ENCODE measurements around the gene CP.

- TF ChIP-seq, protein P1, sequence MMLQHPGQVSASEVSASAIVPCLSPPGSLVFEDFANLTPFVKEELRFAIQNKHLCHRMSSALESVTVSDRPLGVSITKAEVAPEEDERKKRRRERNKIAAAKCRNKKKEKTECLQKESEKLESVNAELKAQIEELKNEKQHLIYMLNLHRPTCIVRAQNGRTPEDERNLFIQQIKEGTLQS (IDR thresholded peaks at IDR 0.05): no peak
- TF ChIP-seq YY1 (IDR thresholded peaks at IDR 0.05; ENCODE audit: extremely low read depth, insufficient replicate concordance, low read depth, low read length): no peak
- TF ChIP-seq, protein P2, sequence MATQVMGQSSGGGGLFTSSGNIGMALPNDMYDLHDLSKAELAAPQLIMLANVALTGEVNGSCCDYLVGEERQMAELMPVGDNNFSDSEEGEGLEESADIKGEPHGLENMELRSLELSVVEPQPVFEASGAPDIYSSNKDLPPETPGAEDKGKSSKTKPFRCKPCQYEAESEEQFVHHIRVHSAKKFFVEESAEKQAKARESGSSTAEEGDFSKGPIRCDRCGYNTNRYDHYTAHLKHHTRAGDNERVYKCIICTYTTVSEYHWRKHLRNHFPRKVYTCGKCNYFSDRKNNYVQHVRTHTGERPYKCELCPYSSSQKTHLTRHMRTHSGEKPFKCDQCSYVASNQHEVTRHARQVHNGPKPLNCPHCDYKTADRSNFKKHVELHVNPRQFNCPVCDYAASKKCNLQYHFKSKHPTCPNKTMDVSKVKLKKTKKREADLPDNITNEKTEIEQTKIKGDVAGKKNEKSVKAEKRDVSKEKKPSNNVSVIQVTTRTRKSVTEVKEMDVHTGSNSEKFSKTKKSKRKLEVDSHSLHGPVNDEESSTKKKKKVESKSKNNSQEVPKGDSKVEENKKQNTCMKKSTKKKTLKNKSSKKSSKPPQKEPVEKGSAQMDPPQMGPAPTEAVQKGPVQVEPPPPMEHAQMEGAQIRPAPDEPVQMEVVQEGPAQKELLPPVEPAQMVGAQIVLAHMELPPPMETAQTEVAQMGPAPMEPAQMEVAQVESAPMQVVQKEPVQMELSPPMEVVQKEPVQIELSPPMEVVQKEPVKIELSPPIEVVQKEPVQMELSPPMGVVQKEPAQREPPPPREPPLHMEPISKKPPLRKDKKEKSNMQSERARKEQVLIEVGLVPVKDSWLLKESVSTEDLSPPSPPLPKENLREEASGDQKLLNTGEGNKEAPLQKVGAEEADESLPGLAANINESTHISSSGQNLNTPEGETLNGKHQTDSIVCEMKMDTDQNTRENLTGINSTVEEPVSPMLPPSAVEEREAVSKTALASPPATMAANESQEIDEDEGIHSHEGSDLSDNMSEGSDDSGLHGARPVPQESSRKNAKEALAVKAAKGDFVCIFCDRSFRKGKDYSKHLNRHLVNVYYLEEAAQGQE (IDR thresholded peaks at IDR 0.05; ENCODE audit: low read depth): no peak
- no peak for TF ChIP-seq CTCF (IDR thresholded peaks at IDR 0.05 in 2 of 3, conservative IDR thresholded peaks at IDR 0.05 in 1 of 3; ENCODE audit: borderline replicate concordance in 1 of 3, insufficient read depth in 1 of 3, low read depth in 2 of 3, low read length in 2 of 3)
- no peak for TF ChIP-seq SRF (IDR thresholded peaks at IDR 0.05; ENCODE audit: low read depth)
- TF ChIP-seq POLR2AphosphoS5 (IDR thresholded peaks at IDR 0.05; ENCODE audit: low read depth, low read length): no peak
- TF ChIP-seq, protein P3, sequence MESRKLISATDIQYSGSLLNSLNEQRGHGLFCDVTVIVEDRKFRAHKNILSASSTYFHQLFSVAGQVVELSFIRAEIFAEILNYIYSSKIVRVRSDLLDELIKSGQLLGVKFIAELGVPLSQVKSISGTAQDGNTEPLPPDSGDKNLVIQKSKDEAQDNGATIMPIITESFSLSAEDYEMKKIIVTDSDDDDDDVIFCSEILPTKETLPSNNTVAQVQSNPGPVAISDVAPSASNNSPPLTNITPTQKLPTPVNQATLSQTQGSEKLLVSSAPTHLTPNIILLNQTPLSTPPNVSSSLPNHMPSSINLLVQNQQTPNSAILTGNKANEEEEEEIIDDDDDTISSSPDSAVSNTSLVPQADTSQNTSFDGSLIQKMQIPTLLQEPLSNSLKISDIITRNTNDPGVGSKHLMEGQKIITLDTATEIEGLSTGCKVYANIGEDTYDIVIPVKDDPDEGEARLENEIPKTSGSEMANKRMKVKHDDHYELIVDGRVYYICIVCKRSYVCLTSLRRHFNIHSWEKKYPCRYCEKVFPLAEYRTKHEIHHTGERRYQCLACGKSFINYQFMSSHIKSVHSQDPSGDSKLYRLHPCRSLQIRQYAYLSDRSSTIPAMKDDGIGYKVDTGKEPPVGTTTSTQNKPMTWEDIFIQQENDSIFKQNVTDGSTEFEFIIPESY (IDR thresholded peaks at IDR 0.05; ENCODE audit: extremely low read depth, insufficient replicate concordance, low read length): no peak
- TF ChIP-seq, protein P4, sequence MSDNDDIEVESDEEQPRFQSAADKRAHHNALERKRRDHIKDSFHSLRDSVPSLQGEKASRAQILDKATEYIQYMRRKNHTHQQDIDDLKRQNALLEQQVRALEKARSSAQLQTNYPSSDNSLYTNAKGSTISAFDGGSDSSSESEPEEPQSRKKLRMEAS (IDR thresholded peaks at IDR 0.05): no peak
- TF ChIP-seq ZFX (IDR thresholded peaks at IDR 0.05): no peak
- TF ChIP-seq FOSL1 (IDR thresholded peaks at IDR 0.05; ENCODE audit: low read depth): no peak
- no peak for TF ChIP-seq JUND (IDR thresholded peaks at IDR 0.05)
- TF ChIP-seq TCF7L2 (IDR thresholded peaks at IDR 0.05; ENCODE audit: borderline replicate concordance, extremely low read depth, insufficient read depth, insufficient read length): no peak
- TF ChIP-seq ZNF274 (IDR thresholded peaks at IDR 0.05; ENCODE audit: low read depth, low read length): no peak
Observed at GRCh38 chr3:149162007-149162406, 59.6 kb downstream of the CP start.
